ENCODE data around the gene CNDP1. TPM values are rescaled to one million over a fixed set of nuclear protein-coding genes. Genes with fewer than 3 reads are reported as not detected.

CNDP1 gene
- total RNA-seq, 4 donors from 2014 or later = 0.08 to 2.4 TPM; not detected in 2

GRCh38 chr18:74540652-74541421 is 6.5 kb downstream of the CNDP1 start:
- DNase-seq (ENCODE audit: low spot score in 2 of 2) = no peak
- whole genome bisulfite sequencing, 2 donors = 71 to 72% methylated on average over 18 to 20 of the region's 20 CpGs
- no peak overlapping the region for H3K4me3 ChIP-seq (ENCODE audit: low read depth, poor library complexity, severe bottlenecking)
- intact Hi-C loops (cut with DNase I; ENCODE audit: low total_unique reads) = no loop called here
- TF ChIP-seq CTCF (IDR thresholded peaks at IDR 0.05) (no peak), POLR2A (IDR thresholded peaks at IDR 0.05) (no peak)

- 79 to 81% methylated on average over 15 of the region's 15 CpGs for WGBS, 2 donors
- intact Hi-C loops (cut with DNase I; ENCODE audit: low total_unique reads) = no loop called here
- peak in 1 of 2 donors; percentile 82 for DNase-seq (ENCODE audit: low spot score in 2 of 2)
- H3K4me3 ChIP-seq (ENCODE audit: low read depth, poor library complexity, severe bottlenecking) = no peak overlapping the region
- no peak for TF ChIP-seq CTCF (IDR thresholded peaks at IDR 0.05)
- TF ChIP-seq POLR2A (IDR thresholded peaks at IDR 0.05) = no peak
Observed at GRCh38 chr18:74541703-74542555, 7.6 kb downstream of the CNDP1 start.

- TF ChIP-seq POLR2A (IDR thresholded peaks at IDR 0.05) (no peak), CTCF (IDR thresholded peaks at IDR 0.05) (no peak)
- peak in 1 of 2 donors; percentile 68 for DNase-seq (ENCODE audit: low spot score in 2 of 2)
- intact Hi-C loops (cut with DNase I; ENCODE audit: low total_unique reads) = no loop called here
- H3K4me3 ChIP-seq (ENCODE audit: low read depth, poor library complexity, severe bottlenecking) = no peak overlapping the region
- 59% methylated on average over 8 of the region's 8 CpGs for WGBS, 2 donors
Observed at GRCh38 chr18:74544898-74545297, 10.6 kb downstream of the CNDP1 start.

GRCh38 chr18:74546007-74546406 is 11.7 kb downstream of the CNDP1 start:
- no peak overlapping the region for H3K4me3 ChIP-seq (ENCODE audit: low read depth, poor library complexity, severe bottlenecking)
- TF ChIP-seq POLR2A (IDR thresholded peaks at IDR 0.05) (no peak), CTCF (IDR thresholded peaks at IDR 0.05) (no peak)
- WGBS, 2 donors = 92% methylated on average over 11 of the region's 11 CpGs
- DNase-seq (ENCODE audit: low spot score in 2 of 2) = no peak
- intact Hi-C loops (cut with DNase I; ENCODE audit: low total_unique reads) = no loop called here

- 22 to 30% methylated on average over 9 of the region's 9 CpGs for WGBS, 2 donors
- no peak for TF ChIP-seq POLR2A (IDR thresholded peaks at IDR 0.05)
- no peak for TF ChIP-seq CTCF (IDR thresholded peaks at IDR 0.05)
- no peak overlapping the region for H3K4me3 ChIP-seq (ENCODE audit: low read depth, poor library complexity, severe bottlenecking)
- intact Hi-C loops (cut with DNase I; ENCODE audit: low total_unique reads) = no loop called here
- peak in 1 of 2 donors; percentile 80 for DNase-seq (ENCODE audit: low spot score in 2 of 2)
Observed at GRCh38 chr18:74546751-74547530, 12.6 kb downstream of the CNDP1 start.

Data from lower leg skin (tissue), 4 donors.